GM21367 (cell line): ENCODE measurements around the gene STS.

Source experiments
- ATAC-seq: cut with Tn5 transposase; IDR thresholded peaks from one replicate; pipeline ENCODE4 v1.9.1; 2021; ENCODE audit not compliant: unreplicated experiment

The STS gene

DNA sequence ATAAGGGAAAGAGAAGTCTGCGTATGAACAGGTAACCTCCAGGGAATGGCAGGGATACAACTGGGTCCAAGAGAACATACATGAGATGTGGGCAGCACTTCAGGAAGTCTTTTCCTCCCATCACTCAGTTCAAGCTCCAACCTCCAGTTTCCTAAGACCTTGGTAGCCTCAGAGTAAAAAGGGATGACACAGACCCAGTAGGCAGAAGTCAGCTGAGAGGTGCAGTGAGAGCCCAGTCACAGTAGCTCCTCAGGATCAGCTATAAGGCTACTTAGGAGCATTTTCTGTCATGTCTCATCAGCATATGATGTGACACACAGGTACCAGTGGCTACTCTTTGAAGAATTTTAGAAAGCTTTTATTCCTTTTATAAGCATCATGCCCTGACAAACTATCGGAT lies 12.5 kb upstream of the STS start:
- no peak for ATAC-seq

DNA sequence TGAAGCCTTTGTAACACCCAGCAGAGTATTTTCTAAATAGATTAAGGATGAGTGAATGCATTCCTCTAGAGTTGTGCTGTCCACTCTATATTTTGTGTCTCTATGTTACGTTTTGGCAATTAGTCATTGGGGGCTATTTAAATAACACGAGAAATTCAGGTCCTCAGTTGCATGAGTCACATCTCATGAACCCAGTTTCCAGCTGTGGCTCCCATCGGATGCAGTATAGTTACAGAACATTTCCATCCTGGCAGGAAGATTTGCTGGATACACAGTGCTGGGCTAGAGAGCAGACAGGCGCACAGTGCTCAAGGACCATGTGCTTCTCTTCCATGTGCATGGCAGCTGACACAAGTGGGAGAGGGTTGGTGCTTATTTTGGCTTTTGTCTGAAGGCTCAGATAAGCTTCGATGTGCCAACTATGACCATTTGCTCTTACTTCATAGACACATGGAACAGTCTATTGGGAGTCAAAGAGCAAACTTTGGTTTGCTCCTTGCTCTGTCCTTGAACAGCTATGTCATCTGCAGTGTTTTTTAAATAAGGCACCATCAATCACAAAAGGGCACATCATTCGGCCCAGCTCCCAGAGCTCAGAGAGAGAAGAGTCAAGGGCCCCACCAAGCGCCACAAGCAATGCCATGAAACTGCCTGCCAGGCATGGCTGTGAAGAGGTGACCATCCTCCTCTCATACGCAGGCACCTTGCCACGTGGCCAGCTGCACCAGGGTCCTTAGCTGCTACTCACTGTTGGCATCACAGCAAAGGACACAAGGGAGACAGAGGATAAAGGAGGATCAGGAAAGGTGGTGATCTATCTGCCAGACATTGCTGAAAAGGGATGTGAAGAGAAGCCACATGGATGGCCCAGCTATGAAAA lies 8.1 kb upstream of the STS start:
- no peak for ATAC-seq

DNA sequence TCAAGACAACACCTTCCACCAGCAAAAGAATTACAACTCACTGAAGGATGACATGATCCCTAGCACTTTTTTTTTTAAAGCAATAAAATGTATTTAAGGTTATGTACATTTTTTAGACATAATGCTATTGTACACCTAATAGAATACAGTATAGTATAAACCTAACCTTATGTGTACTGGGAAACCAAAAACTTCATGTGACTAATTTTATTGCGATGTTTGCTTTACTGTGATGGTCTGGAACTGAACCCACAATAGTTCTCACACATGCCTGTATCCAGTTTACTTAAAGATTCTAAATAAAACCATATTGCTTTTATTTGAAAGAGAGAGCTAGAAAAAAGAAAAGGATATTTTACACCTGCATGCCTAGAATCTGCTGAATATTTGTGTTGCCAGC lies 4.4 kb upstream of the STS start:
- no peak for ATAC-seq

DNA sequence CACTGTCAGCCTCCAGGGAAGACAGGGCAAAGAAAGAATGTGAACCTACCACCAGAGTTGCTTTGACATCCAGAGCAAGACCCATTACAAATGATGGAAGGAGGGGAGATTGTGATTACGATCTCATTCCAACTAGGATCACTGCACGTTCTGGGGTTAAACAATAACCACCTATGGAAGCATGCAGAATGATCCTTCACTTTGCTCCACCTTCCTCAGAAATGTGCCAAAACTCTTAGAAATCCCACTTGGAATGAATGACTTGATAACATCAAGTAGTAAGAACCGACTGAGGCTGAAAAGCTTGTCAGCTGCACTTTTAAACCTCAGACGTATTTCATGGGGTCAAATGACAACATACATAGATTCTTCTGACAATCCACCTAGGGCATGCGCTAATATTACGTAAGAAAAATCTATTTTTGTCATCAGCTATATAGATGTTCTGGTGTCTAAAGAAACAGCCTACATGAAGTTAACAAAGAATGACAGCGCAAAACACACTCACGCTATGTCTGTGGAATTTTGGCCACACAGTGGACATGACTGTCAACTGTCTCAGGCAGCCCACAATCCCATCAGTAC lies 3.5 kb upstream of the STS start:
- no peak for ATAC-seq

DNA sequence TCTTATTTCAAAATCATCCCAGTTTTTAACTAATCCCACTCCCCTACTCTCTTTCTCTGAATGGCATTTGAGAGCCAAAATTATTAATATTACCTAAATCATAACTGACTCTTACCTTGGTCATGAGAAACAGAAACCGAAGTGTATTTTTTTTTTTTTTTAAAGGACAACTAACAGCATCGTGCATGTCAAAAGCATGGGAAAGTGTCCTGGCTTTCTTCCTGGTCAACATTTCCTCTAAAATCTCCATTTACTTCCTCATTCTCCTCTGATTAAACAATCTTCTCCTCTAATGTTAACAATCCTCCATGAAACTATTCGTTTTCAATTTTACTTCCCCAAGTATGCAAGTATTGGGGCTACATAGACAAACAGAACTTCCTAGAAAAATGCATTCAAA lies 2.1 kb upstream of the STS start:
- ATAC-seq, result no peak

DNA sequence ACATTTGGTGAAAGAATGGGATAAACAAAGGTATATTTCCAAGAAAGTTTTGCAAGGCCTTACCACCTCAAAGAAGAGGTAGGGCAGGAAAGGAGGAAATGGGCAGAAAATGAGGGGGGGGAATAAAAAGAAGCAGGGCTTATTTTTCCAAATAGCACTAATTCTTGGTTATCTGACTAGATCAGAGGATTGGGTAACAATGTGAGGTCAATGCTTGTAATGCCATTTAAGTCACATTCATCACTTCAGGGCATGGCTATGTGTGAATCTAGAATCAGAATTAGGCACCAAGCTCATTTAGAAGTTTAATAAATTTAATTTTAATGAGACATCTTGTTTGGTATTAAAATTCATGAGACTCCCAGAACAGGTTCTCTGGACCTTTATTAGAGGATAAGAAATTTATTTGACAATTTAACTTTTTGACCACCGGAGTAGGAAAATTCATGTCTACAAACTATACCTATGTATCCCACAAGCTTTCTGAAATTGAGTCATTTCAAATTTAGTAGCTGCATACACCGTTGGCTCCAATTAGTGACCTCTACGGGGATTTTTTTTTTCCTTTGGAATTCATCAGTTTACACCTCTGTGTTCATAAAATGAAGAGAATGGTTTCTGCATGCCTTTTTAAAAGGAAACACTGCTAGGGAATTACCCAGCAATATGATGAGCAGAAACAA lies 1.4 kb upstream of the STS start:
- ATAC-seq, result no peak

DNA sequence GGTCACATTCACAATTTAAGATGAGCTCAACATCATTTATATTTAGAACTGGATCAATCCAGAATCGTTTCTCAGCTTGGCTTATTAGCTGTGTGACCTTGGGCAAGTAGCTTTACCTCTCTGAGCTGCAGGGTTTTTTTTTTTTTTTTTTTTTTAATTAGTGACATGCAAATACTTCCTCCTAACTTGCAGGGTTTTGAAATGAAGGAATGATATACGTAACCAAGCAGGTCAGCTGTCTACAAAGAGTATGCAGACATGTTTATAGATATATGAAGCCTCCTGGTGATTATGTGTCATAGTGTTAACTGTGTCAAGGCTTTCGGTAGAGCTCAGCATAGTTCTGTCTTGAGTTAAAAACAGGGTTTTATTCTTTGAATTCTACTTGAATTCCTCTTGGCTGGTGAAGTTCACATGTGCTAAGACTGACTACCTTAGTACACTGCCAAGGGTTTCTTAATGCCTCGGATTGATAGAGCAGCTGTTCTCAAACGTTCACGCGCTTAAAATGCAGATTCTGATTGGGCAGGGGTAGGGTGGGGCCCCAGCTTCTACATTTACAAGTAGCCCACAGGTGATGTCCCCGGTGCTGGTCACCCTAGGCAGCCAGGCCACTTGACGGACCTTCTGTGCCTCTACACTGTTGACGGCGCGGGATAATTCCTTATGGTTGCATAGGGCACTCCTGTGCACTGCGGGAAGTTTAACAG lies 654 bp upstream of the STS start:
- ATAC-seq, result peak; percentile 21

DNA sequence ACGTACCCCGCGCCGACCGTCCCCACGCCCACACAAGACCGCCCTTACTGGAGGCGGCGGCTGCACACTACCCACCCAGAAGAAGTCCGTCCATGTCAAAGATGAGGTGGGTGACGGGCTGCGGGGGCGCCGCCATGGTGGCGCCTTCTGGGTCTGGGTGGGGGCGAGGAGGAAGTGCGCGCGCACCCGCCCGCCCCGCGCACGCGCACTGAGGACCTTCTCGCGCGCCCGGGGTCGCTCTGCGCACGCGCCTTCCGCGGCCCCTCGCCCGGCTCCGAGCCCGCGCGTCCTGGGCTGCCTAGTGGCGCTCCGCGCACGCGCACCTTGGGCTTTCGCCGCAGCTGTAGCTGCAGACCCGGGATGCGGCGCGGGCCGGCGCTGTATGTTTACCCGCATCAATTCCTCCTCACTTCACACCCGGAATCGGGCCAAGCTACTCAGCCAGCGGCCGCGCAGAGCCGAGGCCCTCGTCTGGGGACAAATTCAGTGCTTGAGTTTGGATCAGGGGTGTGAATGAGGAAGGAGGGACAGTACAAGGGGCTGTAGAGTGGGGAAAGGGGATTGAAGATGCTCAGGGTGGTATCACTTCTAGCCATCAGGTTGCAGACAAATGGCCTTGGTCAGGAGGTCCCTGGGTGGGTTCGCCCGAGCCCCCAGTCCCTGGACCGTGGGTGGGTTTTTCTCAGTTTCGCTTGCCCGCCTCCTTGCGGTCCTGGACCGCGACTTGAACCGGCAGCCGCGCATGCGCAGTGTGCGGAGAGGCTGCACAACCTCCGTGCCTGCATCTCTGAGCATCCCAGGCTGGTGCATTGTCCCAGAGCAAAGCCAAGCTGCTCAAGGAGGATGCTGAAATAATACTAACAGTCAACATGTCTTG lies 704 bp downstream of the STS start, which contains the start of gene PUDP:
Gene PUDP, minus strand, starts transcription at position 176 of the 877 bp plus-strand sequence. Its CDS starts 40 bp downstream, at position 136.
- ATAC-seq, result peak; percentile 75

DNA sequence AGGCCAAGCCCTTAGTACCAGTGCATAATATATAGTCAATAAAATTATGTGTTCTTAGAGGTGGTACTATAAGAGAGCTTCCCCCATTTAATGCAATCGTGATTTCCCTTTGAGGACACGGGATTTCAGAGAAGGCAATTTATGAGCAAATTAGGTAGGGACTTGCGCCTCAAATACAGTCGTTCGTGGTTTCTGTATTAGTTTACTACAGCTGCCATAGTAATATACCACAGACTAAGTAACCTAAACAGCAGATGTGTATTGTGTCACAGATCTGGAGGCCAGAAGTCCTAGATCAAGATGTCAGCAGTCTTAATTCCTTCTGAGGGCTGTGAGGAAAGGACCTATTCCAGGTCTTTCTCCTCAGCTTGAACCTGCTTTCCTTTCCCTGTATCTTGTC lies 1.9 kb downstream of the STS start:
- ATAC-seq, result no peak

DNA sequence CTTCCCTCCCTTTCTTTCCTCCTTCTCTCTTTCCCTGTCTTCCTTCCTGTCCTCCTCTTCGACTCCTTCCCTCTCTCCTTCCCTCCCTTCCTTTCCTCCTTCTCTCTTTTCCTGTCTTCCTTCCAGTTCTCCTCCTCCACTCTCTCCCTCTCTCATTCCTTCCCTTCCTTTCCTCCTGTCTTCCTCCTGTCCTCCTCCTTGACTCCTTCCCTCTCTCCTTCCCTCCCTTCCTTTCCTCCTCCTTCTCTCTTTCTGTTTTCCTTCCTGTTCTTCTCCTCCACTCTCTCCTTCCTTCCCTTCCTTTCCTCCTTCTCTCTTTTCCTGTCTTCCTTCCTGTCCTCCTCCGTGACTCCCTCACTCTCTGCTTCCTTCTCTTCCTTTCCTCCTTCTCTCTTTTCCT lies 5.7 kb downstream of the STS start:
- no peak for ATAC-seq

DNA sequence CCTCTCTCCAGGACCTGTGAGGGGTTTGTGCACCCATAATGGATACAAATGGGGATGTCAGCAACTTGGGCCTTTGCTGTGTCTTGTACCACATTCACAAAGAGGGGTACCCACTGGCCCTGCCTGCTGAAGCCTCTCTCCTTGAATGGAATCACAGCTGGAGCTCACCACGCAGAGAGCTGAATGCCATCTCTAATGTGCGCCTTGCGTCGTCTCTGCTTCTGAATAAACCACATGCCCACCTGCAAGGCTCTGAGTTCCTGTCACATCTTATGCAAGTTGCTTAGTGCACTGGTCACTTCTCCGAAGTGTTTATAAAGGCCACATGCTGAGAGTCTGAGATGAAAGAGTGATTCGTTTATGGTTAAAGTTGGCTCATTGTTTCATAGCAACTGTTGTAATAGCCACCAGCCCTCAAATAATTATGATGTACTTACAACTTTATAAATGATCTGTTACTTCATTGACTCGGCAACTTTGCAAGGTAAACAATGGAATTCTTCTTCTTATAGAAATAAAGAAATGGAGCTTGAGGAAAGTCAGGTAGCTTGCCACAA lies 6.6 kb downstream of the STS start:
- no peak for ATAC-seq

DNA sequence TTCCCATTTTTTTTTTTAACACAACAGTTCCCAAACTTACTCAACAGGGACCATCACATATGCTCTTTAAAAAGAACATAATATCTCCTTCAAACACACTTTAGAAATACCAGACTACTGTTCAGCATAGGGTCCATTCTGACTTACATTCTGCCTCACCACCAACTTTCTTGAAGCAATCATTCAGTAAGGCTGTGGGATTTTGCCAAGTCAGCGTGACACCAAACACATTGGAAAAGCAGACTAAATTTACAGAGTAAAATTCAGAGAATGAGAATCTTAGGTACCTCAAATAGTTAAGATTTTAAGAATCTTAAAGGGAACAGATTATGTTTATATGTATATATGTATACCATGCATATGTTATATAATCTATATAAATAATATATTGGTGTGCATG lies 7.7 kb downstream of the STS start:
- no peak for ATAC-seq

DNA sequence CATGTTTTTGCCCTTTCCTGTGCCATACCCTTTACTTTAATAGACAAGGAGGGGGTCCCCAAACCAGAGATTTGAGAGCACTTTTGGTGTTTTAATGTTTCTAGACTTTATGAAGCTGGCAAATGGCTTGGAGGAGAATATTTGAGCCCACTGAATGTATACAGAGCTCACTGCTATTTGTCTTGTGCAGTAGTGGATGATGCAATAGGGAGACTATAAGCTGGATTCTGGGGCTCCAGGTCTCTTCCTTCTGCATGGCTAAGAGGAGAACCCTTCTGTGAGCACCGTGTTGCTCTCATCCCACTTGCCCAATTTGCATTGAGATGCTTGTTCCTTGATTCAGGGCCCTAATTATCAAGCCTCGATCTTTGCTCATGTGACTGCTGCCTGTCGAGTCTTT lies 9.4 kb downstream of the STS start:
- no peak for ATAC-seq

DNA sequence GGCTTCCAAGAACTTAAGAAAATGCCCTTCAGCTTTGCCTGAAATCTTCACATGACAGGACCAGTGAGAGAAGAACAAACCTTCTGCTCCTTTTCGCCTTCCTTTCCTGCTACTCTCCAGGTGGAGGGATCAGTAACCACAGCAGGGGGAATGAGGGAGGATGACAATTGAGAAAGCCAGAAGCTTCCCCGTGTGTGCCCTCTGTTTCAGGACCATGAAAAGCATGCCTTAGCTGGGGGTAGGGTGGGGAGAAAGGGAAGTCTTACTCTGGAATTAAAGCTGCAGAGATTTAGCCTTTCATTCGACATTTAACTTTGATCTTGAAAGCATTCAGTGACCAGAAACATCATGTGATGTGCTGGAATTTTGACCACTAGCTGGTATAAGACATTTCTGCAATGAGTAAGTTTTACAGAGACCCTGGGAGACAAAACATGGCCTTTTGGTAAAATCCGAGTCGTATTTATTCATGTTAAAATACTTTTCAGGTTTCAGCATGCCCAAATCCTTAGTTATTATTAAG lies 11.0 kb downstream of the STS start:
- no peak for ATAC-seq

DNA sequence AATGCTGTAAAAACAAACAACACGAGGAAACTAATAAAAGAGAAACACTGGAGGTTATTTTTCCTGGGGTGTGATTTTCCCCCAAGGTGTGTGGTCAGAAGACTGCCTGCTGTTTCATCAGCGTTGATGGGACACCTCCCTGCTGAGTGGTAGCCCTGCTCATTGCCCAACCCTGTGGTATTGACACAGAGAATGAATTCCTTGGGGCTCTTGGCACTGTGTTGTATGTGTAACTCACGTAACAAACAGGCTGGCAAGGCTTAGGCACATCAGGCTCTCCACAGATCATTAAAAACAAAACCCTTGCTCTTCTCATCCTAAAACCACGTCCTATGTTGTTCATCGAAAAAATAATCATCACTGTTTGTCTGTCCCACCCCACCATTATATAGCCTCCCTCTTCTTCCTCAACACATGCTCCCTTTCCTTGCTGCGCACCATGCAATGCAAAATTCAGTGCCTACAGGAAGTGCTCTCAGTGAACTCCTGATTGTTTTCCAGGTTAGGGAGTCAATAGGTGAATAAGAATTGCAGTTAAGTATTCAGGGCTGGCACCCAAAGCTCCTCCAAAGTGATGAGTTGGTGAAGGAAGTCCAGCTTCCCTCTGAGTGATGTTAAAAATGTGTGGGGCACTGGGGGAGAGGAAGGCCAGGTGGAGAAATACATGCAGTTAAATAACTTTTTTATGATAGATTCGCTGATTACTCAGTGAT lies 11.8 kb downstream of the STS start:
- no peak for ATAC-seq

DNA sequence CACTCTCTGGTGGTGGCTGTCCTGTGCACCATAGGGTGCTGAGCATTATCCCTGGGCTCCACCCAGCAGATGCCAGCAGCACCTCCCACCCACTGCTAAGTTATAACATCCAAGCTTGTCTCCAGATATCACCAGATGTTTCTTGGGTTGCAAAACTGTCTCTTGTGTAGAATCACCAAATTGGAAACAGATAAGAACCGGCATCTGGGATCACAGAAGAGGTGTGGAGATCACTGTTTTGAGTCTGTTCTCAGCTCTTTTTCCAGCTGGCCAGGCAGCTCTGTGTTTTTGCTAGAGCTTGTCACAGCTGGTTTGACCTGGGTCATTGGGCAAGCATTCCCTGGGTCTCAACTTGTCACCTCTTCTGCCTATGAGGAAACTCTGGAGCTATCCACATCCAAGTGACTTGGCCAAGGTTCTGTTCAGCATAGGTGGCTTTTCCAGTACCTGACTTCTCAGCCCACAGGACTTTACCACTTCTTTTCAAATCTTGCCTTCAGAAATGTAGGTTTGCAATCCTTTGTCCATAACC lies 15.7 kb downstream of the STS start:
- ATAC-seq, result no peak

DNA sequence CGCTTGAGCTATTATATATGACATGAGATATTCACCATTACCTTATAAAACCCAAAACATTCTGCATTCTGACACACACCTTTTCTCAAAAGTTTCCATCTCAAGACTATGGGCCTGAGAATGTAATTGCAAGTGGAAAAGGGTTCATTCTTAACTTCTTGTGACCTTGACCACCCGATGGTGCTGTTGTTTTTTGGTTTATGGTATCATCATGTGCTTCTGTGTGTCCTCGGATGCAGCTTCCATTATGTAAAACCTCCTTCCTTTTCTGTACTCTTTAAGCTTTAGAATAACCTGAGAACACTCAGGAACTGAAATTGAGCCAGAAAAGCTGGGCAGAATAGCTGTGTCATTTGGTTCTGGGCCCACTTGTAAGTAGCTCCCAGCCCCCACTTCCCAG lies 16.7 kb downstream of the STS start:
- no peak for ATAC-seq

DNA sequence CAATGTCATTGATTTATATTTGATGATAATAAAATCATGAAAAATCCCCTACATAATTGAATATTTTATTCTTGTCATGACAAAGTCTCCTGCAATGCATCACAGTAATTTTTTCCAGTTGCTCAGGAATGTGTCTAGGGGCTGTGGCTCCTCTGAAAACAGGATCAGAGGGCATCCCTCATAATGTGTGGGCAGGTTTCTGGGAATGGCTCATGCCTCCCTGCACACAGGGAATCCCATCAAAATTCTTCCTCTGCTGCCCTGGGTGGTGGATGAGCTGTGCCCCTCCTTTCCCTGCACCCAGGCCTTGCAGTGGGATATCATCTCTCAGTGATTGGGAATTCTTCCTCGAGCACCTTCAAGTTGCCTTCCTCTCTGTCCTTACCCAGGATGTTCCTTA lies 20.9 kb downstream of the STS start:
- no peak for ATAC-seq

DNA sequence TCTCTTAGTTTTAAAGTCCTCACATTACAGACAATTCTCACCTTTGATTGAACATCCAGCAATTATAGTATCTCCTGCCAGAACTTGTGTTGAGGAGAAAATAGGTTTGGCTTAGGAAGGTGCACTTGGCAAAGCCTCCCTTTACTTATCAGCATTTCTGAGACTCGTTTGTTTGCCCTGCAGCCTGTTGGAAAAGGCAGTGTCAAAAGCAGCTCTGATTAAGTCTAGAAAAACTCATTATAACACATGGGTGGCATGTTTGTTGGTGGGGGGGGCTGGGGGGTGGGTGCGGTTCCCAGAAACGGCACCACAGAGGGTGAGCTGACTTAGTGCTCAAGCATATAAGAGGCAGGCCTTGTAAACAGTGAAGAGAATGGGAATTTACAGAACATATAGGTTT lies 22.1 kb downstream of the STS start:
- no peak for ATAC-seq
